HepG2 (cell line): Measurements from ENCODE around the gene LENG1. TPM values are rescaled to one million over a fixed set of nuclear protein-coding genes. Genes with fewer than 3 reads are reported as not detected.

Experiments
- CBX1 ChIP-seq: IDR thresholded peaks from one replicate; pipeline ENCODE4 v1.6.1; 2016; ENCODE audit warnings: antibody characterized with exemption, low read depth
- DR1 ChIP-seq: sonication (generic); formaldehyde crosslinking; IDR thresholded peaks from 2 replicates; pipeline ENCODE4 v1.8.0; 2021; ENCODE audit warnings: mild to moderate bottlenecking, missing genetic modification reagents, inconsistent platforms
- FOXA1 ChIP-seq, 2 experiments: fragments of 450-650 bp in 1 of 2; sonication (generic) in 1 of 2; formaldehyde crosslinking in 1 of 2; IDR thresholded peaks; 2 replicates each; pipeline versions ENCODE4 v1.4.0 to v1.6.1; 2016 to 2020; ENCODE audit warnings: missing genetic modification reagents in 1 of 2
- LCORL ChIP-seq, 2 experiments: fragments of 450-650 bp in 1 of 2; sonication (generic) in 1 of 2; formaldehyde crosslinking in 1 of 2; IDR thresholded peaks; 2 replicates each; pipeline versions ENCODE4 v1.5.0 to v1.6.1; 2017 to 2020; ENCODE audit warnings: antibody characterized with exemption in 1 of 2, missing genetic modification reagents in 1 of 2
- MEIS2 ChIP-seq: sonication (generic); formaldehyde crosslinking; IDR thresholded peaks from 2 replicates; pipeline ENCODE4 v1.9.0; 2021; ENCODE audit warnings: mild to moderate bottlenecking, missing genetic modification reagents
- NFYC ChIP-seq: IDR thresholded peaks from 2 replicates; pipeline ENCODE4 v1.6.1; 2016; ENCODE audit warnings: missing genetic modification reagents, missing compliant biosample characterization
- SP140L ChIP-seq: sonication (generic); formaldehyde crosslinking; IDR thresholded peaks from 2 replicates; pipeline ENCODE4 v1.4.0; 2020; ENCODE audit warnings: missing genetic modification reagents, borderline replicate concordance
- ZMYM2 ChIP-seq: sonication (generic); formaldehyde crosslinking; IDR thresholded peaks from 2 replicates; pipeline ENCODE4 v1.8.0; 2022; ENCODE audit warnings: mild to moderate bottlenecking, missing genetic modification reagents
- ZMYM4 ChIP-seq: sonication (generic); formaldehyde crosslinking; IDR thresholded peaks from 2 replicates; pipeline ENCODE4 v1.8.1; 2023; ENCODE audit warnings: mild to moderate bottlenecking, missing genetic modification reagents
- ZNF121 ChIP-seq: sonication (generic); formaldehyde crosslinking; IDR thresholded peaks from 2 replicates; pipeline ENCODE4 v1.5.0; 2020; ENCODE audit warnings: mild to moderate bottlenecking, missing genetic modification reagents
- ZNF430 ChIP-seq: sonication (generic); formaldehyde crosslinking; IDR thresholded peaks from 2 replicates; pipeline ENCODE4 v1.9.0; 2021; ENCODE audit warnings: mild to moderate bottlenecking, missing genetic modification reagents
- ZNF446 ChIP-seq: sonication (generic); formaldehyde crosslinking; IDR thresholded peaks from 2 replicates; pipeline ENCODE4 v1.5.0; 2020; ENCODE audit warnings: mild to moderate bottlenecking, missing genetic modification reagents
- ZNF484 ChIP-seq: sonication (generic); formaldehyde crosslinking; IDR thresholded peaks from 2 replicates; pipeline ENCODE4 v1.5.1; 2020; ENCODE audit warnings: mild to moderate bottlenecking, low read depth, missing genetic modification reagents, borderline replicate concordance
- ZNF530 ChIP-seq: sonication (generic); formaldehyde crosslinking; IDR thresholded peaks from 2 replicates; pipeline ENCODE4 v1.5.0; 2020; ENCODE audit warnings: low read depth, mild to moderate bottlenecking, missing genetic modification reagents
- ZNF550 ChIP-seq: sonication (generic); formaldehyde crosslinking; IDR thresholded peaks from 2 replicates; pipeline ENCODE4 v1.4.0; 2020; ENCODE audit warnings: mild to moderate bottlenecking, missing genetic modification reagents, borderline replicate concordance
- ZNF616 ChIP-seq: sonication (generic); formaldehyde crosslinking; IDR thresholded peaks from 2 replicates; pipeline ENCODE4 v1.5.0; 2020; ENCODE audit warnings: low read depth, mild to moderate bottlenecking, missing genetic modification reagents
- ZNF777 ChIP-seq: sonication (generic); formaldehyde crosslinking; IDR thresholded peaks from 2 replicates; pipeline ENCODE4 v1.4.0; 2020; ENCODE audit warnings: missing genetic modification reagents
- polyA plus RNA-seq, 8 experiments: library from polyadenylated mRNA; depleted of rRNA in 3 of 8; stranded (reverse) in 7 of 8; unstranded in 1 of 8; fragments of >200 nt; fragmentation: Illumina TruSeq in 4 of 8; extraction: Trizol in 4 of 8; gene quantifications; 2 replicates each; pipeline versions ENCODE4 v1.2.1 to v1.2.3, GENCODE V29; 2011 to 2016; ENCODE audit warnings: low read depth in 4 of 8, missing spikeins in 1 of 8, mixed read lengths in 1 of 8; ENCODE audit not compliant: insufficient read depth in 1 of 8
- total RNA-seq, 5 experiments: library from RNA; depleted of rRNA; stranded (reverse); fragments of >200 nt; fragmentation: Illumina TruSeq; extraction: Trizol; gene quantifications; 2 replicates each; pipeline ENCODE4 v1.2.3, GENCODE V29; 2016; ENCODE audit warnings: low read depth in 1 of 5
- TF ChIP-seq, protein P1 (sequence below): sonication (generic); formaldehyde crosslinking; conservative IDR thresholded peaks from 2 replicates; pipeline ENCODE4 v1.8.0; 2022; ENCODE audit warnings: missing genetic modification reagents
- TF ChIP-seq, protein P2 (sequence below): sonication (generic); formaldehyde crosslinking; IDR thresholded peaks from 2 replicates; pipeline ENCODE4 v1.5.0; 2020; ENCODE audit warnings: missing genetic modification reagents
- TF ChIP-seq, protein P3 (sequence below): sonication (generic); formaldehyde crosslinking; IDR thresholded peaks from 2 replicates; pipeline ENCODE4 v1.4.0; 2020; ENCODE audit warnings: missing genetic modification reagents
- TF ChIP-seq, protein P4 (sequence below): IDR thresholded peaks from 2 replicates; pipeline ENCODE4 v1.6.1; 2012; ENCODE audit warnings: low read length, improper control_type of control experiment

Gene LENG1
- total and polyA plus RNA-seq, 2 of the 13 experiments (the other 11 are each of a cell fraction or from before 2014, with no cell fraction given): 1.8 to 3.8 TPM

DNA sequence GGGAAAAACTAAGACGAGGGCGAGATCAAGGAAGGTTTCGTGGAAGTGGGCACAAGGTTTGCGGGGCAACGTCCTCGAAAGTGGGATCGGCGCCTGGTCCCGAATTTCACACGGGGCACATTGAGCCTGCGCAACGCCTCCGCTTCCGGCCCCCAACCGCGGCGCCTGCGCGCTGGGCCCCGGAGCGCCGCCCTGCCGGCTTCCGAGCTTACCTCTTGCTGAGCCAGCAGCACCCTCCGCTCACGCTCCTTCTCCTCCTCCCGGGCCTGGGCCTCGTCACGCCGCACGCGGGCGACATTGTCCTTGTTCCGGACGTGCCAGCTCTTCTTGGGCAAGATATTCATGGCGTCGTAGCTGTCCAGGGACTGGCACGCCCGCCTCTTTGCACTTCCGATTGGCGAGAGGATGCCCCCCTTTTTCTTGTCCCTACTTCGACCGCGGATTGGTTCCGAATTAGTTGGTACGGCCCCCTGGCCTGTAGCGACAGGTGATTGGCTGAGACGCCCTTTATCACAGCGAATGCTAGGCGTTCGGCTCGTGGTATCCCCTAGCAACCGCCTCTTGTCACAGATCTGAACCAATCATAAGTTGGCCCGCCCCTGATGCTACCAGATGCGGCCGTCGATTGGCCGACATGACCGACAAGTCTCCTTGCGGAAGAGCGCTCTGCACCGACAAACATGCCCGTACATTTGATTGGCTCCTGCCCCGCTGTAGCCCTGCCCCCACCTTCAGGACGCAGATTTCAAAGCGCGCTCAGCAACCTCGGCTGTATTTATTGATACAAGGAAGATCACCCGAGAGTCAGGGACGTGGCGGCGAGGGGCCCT, at the start of gene LENG1 (continued):
- TF ChIP-seq ZNF484 (CRISPR knock-in tag) (no peak), LCORL (IDR thresholded peaks at IDR 0.05) (no peak), LCORL (CRISPR knock-in tag; IDR thresholded peaks at IDR 0.05) (peak; percentile 51), ZNF777 (CRISPR knock-in tag) (no peak), ZNF446 (CRISPR knock-in tag) (0 out of 2 replicates have a peak, but pooled peaks have one; percentile 9), ZNF616 (CRISPR knock-in tag) (0 out of 2 replicates have a peak, but pooled peaks have one; percentile 64), ZNF530 (no peak), FOXA1 (IDR thresholded peaks at IDR 0.05) (no peak), FOXA1 (CRISPR knock-in tag; IDR thresholded peaks at IDR 0.05) (peak; percentile 47; the same call in 1 of the 2 replicates), ZMYM2 (CRISPR knock-in tag) (0 out of 2 replicates have a peak, but pooled peaks have one; percentile 17), ZNF430 (CRISPR knock-in tag) (peak; percentile 82; the same call in 1 of the 2 replicates), CBX1 (no peak), DR1 (CRISPR knock-in tag) (peak; percentile 66), ZNF121 (CRISPR knock-in tag) (peak; percentile 80; the same call in 1 of the 2 replicates), SP140L (CRISPR knock-in tag) (no peak), MEIS2 (CRISPR knock-in tag) (0 out of 2 replicates have a peak, but pooled peaks have one; percentile 52), ZMYM4 (peak; percentile 54), NFYC (peak; percentile 98), ZNF550 (CRISPR knock-in tag) (no peak)
- TF ChIP-seq, protein P1, sequence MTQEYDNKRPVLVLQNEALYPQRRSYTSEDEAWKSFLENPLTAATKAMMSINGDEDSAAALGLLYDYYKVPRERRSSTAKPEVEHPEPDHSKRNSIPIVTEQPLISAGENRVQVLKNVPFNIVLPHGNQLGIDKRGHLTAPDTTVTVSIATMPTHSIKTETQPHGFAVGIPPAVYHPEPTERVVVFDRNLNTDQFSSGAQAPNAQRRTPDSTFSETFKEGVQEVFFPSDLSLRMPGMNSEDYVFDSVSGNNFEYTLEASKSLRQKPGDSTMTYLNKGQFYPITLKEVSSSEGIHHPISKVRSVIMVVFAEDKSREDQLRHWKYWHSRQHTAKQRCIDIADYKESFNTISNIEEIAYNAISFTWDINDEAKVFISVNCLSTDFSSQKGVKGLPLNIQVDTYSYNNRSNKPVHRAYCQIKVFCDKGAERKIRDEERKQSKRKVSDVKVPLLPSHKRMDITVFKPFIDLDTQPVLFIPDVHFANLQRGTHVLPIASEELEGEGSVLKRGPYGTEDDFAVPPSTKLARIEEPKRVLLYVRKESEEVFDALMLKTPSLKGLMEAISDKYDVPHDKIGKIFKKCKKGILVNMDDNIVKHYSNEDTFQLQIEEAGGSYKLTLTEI (CRISPR knock-in tag): no peak
- TF ChIP-seq, protein P2, sequence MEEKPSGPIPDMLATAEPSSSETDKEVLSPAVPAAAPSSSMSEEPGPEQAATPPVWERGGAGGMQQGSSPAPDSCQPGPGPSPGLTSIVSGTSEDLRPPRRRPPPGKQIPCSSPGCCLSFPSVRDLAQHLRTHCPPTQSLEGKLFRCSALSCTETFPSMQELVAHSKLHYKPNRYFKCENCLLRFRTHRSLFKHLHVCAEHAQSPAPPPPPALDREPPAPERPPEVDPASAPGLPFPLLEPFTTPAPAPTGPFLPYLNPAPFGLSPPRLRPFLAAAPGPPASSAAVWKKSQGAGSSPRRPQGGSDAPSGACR: peak; percentile 45; the same call in 1 of the 2 replicates
- TF ChIP-seq, protein P3, sequence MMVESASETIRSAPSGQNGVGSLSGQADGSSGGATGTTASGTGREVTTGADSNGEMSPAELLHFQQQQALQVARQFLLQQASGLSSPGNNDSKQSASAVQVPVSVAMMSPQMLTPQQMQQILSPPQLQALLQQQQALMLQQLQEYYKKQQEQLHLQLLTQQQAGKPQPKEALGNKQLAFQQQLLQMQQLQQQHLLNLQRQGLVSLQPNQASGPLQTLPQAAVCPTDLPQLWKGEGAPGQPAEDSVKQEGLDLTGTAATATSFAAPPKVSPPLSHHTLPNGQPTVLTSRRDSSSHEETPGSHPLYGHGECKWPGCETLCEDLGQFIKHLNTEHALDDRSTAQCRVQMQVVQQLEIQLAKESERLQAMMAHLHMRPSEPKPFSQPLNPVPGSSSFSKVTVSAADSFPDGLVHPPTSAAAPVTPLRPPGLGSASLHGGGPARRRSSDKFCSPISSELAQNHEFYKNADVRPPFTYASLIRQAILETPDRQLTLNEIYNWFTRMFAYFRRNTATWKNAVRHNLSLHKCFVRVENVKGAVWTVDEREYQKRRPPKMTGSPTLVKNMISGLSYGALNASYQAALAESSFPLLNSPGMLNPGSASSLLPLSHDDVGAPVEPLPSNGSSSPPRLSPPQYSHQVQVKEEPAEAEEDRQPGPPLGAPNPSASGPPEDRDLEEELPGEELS (CRISPR knock-in tag): peak; percentile 25; the same call in 1 of the 2 replicates
- TF ChIP-seq, protein P4, sequence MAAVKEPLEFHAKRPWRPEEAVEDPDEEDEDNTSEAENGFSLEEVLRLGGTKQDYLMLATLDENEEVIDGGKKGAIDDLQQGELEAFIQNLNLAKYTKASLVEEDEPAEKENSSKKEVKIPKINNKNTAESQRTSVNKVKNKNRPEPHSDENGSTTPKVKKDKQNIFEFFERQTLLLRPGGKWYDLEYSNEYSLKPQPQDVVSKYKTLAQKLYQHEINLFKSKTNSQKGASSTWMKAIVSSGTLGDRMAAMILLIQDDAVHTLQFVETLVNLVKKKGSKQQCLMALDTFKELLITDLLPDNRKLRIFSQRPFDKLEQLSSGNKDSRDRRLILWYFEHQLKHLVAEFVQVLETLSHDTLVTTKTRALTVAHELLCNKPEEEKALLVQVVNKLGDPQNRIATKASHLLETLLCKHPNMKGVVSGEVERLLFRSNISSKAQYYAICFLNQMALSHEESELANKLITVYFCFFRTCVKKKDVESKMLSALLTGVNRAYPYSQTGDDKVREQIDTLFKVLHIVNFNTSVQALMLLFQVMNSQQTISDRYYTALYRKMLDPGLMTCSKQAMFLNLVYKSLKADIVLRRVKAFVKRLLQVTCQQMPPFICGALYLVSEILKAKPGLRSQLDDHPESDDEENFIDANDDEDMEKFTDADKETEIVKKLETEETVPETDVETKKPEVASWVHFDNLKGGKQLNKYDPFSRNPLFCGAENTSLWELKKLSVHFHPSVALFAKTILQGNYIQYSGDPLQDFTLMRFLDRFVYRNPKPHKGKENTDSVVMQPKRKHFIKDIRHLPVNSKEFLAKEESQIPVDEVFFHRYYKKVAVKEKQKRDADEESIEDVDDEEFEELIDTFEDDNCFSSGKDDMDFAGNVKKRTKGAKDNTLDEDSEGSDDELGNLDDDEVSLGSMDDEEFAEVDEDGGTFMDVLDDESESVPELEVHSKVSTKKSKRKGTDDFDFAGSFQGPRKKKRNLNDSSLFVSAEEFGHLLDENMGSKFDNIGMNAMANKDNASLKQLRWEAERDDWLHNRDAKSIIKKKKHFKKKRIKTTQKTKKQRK: peak; percentile 79
